H1 (cell line): ENCODE results near the gene HSD17B4. TPM values are rescaled to one million over a fixed set of nuclear protein-coding genes. Genes with fewer than 3 reads are reported as not detected.

ENCODE experiments used
- CTCF ChIA-PET: fragments of 300-600 bp; sonication (Branson Sonifier 250); formaldehyde crosslinking; loops from one replicate; lab custom pipeline; 2021; ENCODE audit not compliant: partially characterized antibody; lab: Charles Lee
- POLR2A ChIA-PET: fragments of 300-600 bp; sonication (Branson Sonifier 250); formaldehyde crosslinking; loops from one replicate; lab custom pipeline; 2021; ENCODE audit warnings: inconsistent platforms; ENCODE audit not compliant: partially characterized antibody; lab: Charles Lee
- DNase-seq, 2 experiments: peaks; one replicate each; pipeline versions ENCODE4 v3.0.0 to v3.0.0-alpha.2; 2010 to 2022; ENCODE audit warnings: low spot score in 2 of 2, low read depth in 1 of 2, mixed read lengths in 1 of 2
- FAIRE-seq: peaks from 2 replicates; lab custom pipeline; 2011; peaks lifted over from hg19 to GRCh38; lab: Jason Lieb, UNC
- H2AFZ ChIP-seq: 2 replicates; pipeline ENCODE4 v1.8.1; 2012; ENCODE audit warnings: low read length, inconsistent platforms
- H2AK5ac ChIP-seq: 2 replicates; pipeline ENCODE4 v1.6.1; 2013; ENCODE audit warnings: low read depth, low read length
- H2BK120ac ChIP-seq: replicated peaks from 2 replicates; pipeline ENCODE3; 2013; ENCODE audit warnings: low read depth, low read length, inconsistent platforms
- H2BK12ac ChIP-seq: 2 replicates; pipeline ENCODE4 v1.6.1; 2013; ENCODE audit warnings: low read depth, low read length
- H2BK15ac ChIP-seq: 2 replicates; pipeline ENCODE4 v1.6.1; 2013; ENCODE audit warnings: low read length
- H2BK20ac ChIP-seq: 2 replicates; pipeline ENCODE4 v1.6.1; 2013; ENCODE audit warnings: low read length
- H2BK5ac ChIP-seq: 2 replicates; pipeline ENCODE4 v1.6.1; 2013; ENCODE audit warnings: low read depth, low read length
- H3K14ac ChIP-seq: 2 replicates; pipeline ENCODE4 v1.6.1; 2013; ENCODE audit warnings: inconsistent platforms; ENCODE audit not compliant: insufficient read length
- H3K18ac ChIP-seq: 2 replicates; pipeline ENCODE4 v1.6.1; 2013; ENCODE audit warnings: low read length; ENCODE audit errors: extremely low read depth
- H3K23ac ChIP-seq: 2 replicates; pipeline ENCODE4 v1.6.1; 2013; ENCODE audit warnings: inconsistent platforms; ENCODE audit not compliant: insufficient read length
- H3K23me2 ChIP-seq: 2 replicates; pipeline ENCODE4 v1.6.1; 2013; ENCODE audit warnings: low read depth, low read length
- H3K27ac ChIP-seq: 2 replicates; pipeline ENCODE4 v1.6.1; 2011; ENCODE audit warnings: low read depth, low read length, inconsistent platforms
- H3K27me3 ChIP-seq, 4 experiments: replicated peaks in 1 of 4; 1 replicate in 1 of 4; 2 replicates in 3 of 4; pipeline versions ENCODE4 v1.6.1 to v1.8.1; 2011 to 2013; ENCODE audit warnings: low read length in 3 of 4, mild to moderate bottlenecking in 3 of 4, inconsistent platforms in 2 of 4, mixed read lengths in 2 of 4, moderate library complexity in 1 of 4; ENCODE audit not compliant: control insufficient read depth in 3 of 4, insufficient read depth in 3 of 4; ENCODE audit errors: extremely low read depth in 1 of 4
- H3K36me3 ChIP-seq, 4 experiments: 2 replicates each; pipeline versions ENCODE4 v1.6.1 to v1.8.1; 2011 to 2013; ENCODE audit warnings: mild to moderate bottlenecking in 4 of 4, low read length in 3 of 4, moderate library complexity in 2 of 4, control low read depth in 1 of 4, inconsistent platforms in 1 of 4; ENCODE audit not compliant: insufficient read depth in 4 of 4, control insufficient read depth in 2 of 4
- H3K4ac ChIP-seq: replicated peaks from 2 replicates; pipeline ENCODE3; 2013; ENCODE audit warnings: low read length, low read depth, mixed read lengths, inconsistent platforms; ENCODE audit not compliant: insufficient read length
- H3K4me1 ChIP-seq, 4 experiments: replicated peaks in 1 of 4; 1 replicate in 1 of 4; 2 replicates in 3 of 4; pipeline versions ENCODE4 v1.6.1 to v1.8.1; 2011 to 2013; ENCODE audit warnings: low read length in 3 of 4, inconsistent platforms in 2 of 4, mixed read lengths in 1 of 4; ENCODE audit not compliant: insufficient read depth in 4 of 4, control insufficient read depth in 3 of 4
- H3K4me2 ChIP-seq, 2 experiments: 2 replicates each; pipeline versions ENCODE4 v1.6.1 to v1.8.1; 2011 to 2013; ENCODE audit warnings: low read depth in 2 of 2, low read length in 2 of 2, control low read depth in 1 of 2, inconsistent platforms in 1 of 2, mild to moderate bottlenecking in 1 of 2; ENCODE audit not compliant: insufficient read depth in 1 of 2
- H3K4me3 ChIP-seq, 4 experiments: fragments of 200-600, 300-600 bp in 1 of 4; sonication (generic), shearing (Covaris generic), sonication (Bioruptor Twin) in 1 of 4; 2 replicates each; pipeline versions ENCODE4 v1.5.1 to v1.8.1; 2011 to 2016; ENCODE audit warnings: low read length in 4 of 4, low read depth in 3 of 4, control low read depth in 2 of 4, inconsistent platforms in 2 of 4, mild to moderate bottlenecking in 2 of 4, mixed read lengths in 1 of 4, moderate library complexity in 1 of 4; ENCODE audit not compliant: insufficient read depth in 2 of 4; ENCODE audit errors: extremely low read depth in 1 of 4
- H3K56ac ChIP-seq: replicated peaks from 2 replicates; pipeline ENCODE3; 2013; ENCODE audit warnings: low read depth, mild to moderate bottlenecking, mixed read lengths, low read length, inconsistent platforms; ENCODE audit not compliant: insufficient read length
- H3K79me1 ChIP-seq: 2 replicates; pipeline ENCODE4 v1.6.1; 2013; ENCODE audit warnings: low read depth, low read length, control low read depth
- H3K79me2 ChIP-seq, 2 experiments: 2 replicates each; pipeline versions ENCODE4 v1.6.1 to v1.8.1; 2012 to 2013; ENCODE audit warnings: low read length in 2 of 2, mild to moderate bottlenecking in 2 of 2, inconsistent platforms in 1 of 2; ENCODE audit not compliant: insufficient read depth in 2 of 2, control insufficient read depth in 1 of 2
- H3K9ac ChIP-seq, 4 experiments: replicated peaks in 1 of 4; 1 replicate in 1 of 4; 2 replicates in 3 of 4; pipeline versions ENCODE4 v1.6.1 to v1.8.1; 2011 to 2013; ENCODE audit warnings: low read depth in 3 of 4, low read length in 3 of 4, control low read depth in 2 of 4, mild to moderate bottlenecking in 2 of 4, moderate library complexity in 2 of 4, inconsistent platforms in 1 of 4; ENCODE audit errors: extremely low read depth in 1 of 4
- H3K9me3 ChIP-seq, 2 experiments: 2 replicates each; pipeline versions ENCODE4 v1.6.1 to v1.8.1; 2012 to 2013; ENCODE audit warnings: mild to moderate bottlenecking in 2 of 2, moderate library complexity in 2 of 2, control low read depth in 1 of 2, inconsistent platforms in 1 of 2, low read depth in 1 of 2, low read length in 1 of 2, mixed read lengths in 1 of 2; ENCODE audit not compliant: insufficient read depth in 2 of 2
- H4K20me1 ChIP-seq, 2 experiments: replicated peaks in 1 of 2; 2 replicates each; pipeline versions ENCODE3 to v1.8.1; 2011 to 2013; ENCODE audit warnings: inconsistent platforms in 2 of 2, low read length in 2 of 2, mild to moderate bottlenecking in 1 of 2; ENCODE audit not compliant: insufficient read depth in 2 of 2, control insufficient read depth in 1 of 2
- H4K5ac ChIP-seq: 2 replicates; pipeline ENCODE4 v1.6.1; 2013; ENCODE audit warnings: low read length, low read depth, mixed read lengths, inconsistent platforms; ENCODE audit not compliant: insufficient read length
- H4K8ac ChIP-seq: 2 replicates; pipeline ENCODE4 v1.8.0; 2013; ENCODE audit warnings: mild to moderate bottlenecking, moderate library complexity, low read length, inconsistent platforms; ENCODE audit not compliant: insufficient read depth; ENCODE audit errors: extremely low read depth
- H4K91ac ChIP-seq: replicated peaks from 2 replicates; pipeline ENCODE3; 2013; ENCODE audit warnings: low read length, mixed read lengths, inconsistent platforms; ENCODE audit not compliant: insufficient read length
- FOSL1 ChIP-seq: IDR thresholded peaks from 2 replicates; pipeline ENCODE4 v1.6.1; 2011; ENCODE audit warnings: mild to moderate bottlenecking, low read depth, low read length, moderate library complexity; ENCODE audit not compliant: insufficient read depth
- RBBP5 ChIP-seq: IDR thresholded peaks from 2 replicates; pipeline ENCODE4 v1.7.1; 2012; ENCODE audit warnings: low read depth, mild to moderate bottlenecking, inconsistent platforms, low read length, moderate library complexity, borderline replicate concordance
- WGBS, 2 experiments: shearing (Covaris generic) in 1 of 2; methylation state at CpG; one replicate each; pipeline versions ENCODE4 v1.1.6 to v1.1.7; 2013 to 2015; ENCODE audit warnings: low lambda C conversion rate in 2 of 2, mixed read lengths in 2 of 2, inconsistent platforms in 1 of 2, low coverage in 1 of 2, missing lambda C conversion rate in 1 of 2; ENCODE audit not compliant: insufficient replicate concordance in 2 of 2, insufficient coverage in 1 of 2, insufficient read length in 1 of 2; ENCODE audit errors: extremely low coverage in 1 of 2, missing lambda C conversion rate in 1 of 2; 5-methylcytosine and 5-hydroxymethylcytosine counted together
- polyA plus RNA-seq, 7 experiments: library from polyadenylated mRNA; depleted of rRNA in 3 of 7; stranded (reverse) in 5 of 7; unstranded in 2 of 7; fragments of >200 nt in 5 of 7; fragments of 200-250 nt in 2 of 7; gene quantifications; 1 replicate in 5 of 7; 2 replicates in 1 of 7; 4 replicates in 1 of 7; pipeline versions ENCODE4 v1.2.1 to v1.2.3, GENCODE V29; 2011 to 2013; ENCODE audit warnings: missing spikeins in 2 of 7, mixed read lengths in 2 of 7
- total RNA-seq: library from RNA; stranded (reverse); fragmentation: NEBNext Ultra II Directional; extraction: Animal tissue kit (Norgen Biotek cat#: 25700); gene quantifications from 2 replicates; pipeline ENCODE4 v1.2.1, GENCODE V29; 2021

The HSD17B4 gene
- total and polyA plus RNA-seq, 2 of the 8 experiments (the other 6 are each of a cell fraction or from before 2014, with no cell fraction given), result 305 to 369 TPM

DNA sequence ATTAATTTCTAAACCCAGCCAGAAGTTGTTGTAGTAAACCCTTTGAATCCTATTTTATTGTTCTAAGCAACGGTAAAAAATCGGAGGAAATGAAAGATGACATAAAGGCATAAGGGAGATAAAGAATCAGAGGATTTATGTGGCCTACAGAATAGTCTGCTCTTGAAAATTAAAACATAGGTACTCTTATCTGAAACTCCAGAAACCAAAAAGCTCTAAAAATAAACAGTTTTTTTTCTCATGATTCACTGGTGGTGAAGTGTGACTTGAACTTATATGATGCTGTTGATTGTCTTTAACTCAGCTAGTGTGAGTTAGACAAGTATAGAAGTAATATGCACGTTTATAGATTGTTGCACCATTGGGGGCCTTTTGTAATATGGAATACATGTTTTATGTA, 80.3 kb downstream of the HSD17B4 start:
- Histone ChIP-seq H2AFZ (no peak overlapping the region), H4K20me1 (no peaks in the 10 kb centered on the region), H3K79me1 (no peaks in the 10 kb centered on the region), H2BK15ac (no peak overlapping the region), H4K8ac (no peak overlapping the region), H2BK120ac (no peak overlapping the region), H3K4ac (no peak overlapping the region), H4K5ac (no peak overlapping the region), H3K9me3 (no peaks in the 10 kb centered on the region), H3K56ac (no peak overlapping the region), H2BK5ac (no peak overlapping the region), H3K23me2 (no peaks in the 10 kb centered on the region; the same call in 1 of the 2 replicates), H3K14ac (no peak overlapping the region), H4K91ac (no peak overlapping the region), H3K4me3 (no peak overlapping the region), H3K36me3 (peaks cover 0 to 32% (median 5%) of the 10 kb centered on the region in 4 experiments; a peak in 3 of 8 replicates), H3K18ac (no peak overlapping the region), H3K27ac (no peak overlapping the region), H3K4me1 (no peaks in the 10 kb centered on the region), H2BK12ac (no peak overlapping the region), H3K27me3 (no peaks in the 10 kb centered on the region), H3K79me2 (no peaks in the 10 kb centered on the region), H3K23ac (no peak overlapping the region), H3K9ac (no peak overlapping the region), H2AK5ac (no peak overlapping the region), H3K4me2 (no peak overlapping the region), H2BK20ac (no peak overlapping the region)
- WGBS, 2 experiments, result 94% methylated on average over 3 of the region's 3 CpGs; no CpG with 5 or more reads in 1 of the 2 experiments
- ChIA-PET CTCF (no interaction called here), POLR2A (no interaction called here)
- FAIRE-seq (no peak), DNase-seq (no peak)
- TF ChIP-seq FOSL1, result no peak
- no peak for TF ChIP-seq RBBP5
